GM21825 (cell line): ENCODE measurements around the gene UFSP2.

ENCODE experiments used
- ATAC-seq: cut with Tn5 transposase; IDR thresholded peaks from one replicate; pipeline ENCODE4 v1.9.1; 2021; ENCODE audit warnings: mild to moderate bottlenecking, moderate library complexity; ENCODE audit not compliant: unreplicated experiment

Gene UFSP2

GRCh38 chr4:185426960-185427688 lies 1.4 kb upstream of the UFSP2 start:
- no peak for ATAC-seq

DNA sequence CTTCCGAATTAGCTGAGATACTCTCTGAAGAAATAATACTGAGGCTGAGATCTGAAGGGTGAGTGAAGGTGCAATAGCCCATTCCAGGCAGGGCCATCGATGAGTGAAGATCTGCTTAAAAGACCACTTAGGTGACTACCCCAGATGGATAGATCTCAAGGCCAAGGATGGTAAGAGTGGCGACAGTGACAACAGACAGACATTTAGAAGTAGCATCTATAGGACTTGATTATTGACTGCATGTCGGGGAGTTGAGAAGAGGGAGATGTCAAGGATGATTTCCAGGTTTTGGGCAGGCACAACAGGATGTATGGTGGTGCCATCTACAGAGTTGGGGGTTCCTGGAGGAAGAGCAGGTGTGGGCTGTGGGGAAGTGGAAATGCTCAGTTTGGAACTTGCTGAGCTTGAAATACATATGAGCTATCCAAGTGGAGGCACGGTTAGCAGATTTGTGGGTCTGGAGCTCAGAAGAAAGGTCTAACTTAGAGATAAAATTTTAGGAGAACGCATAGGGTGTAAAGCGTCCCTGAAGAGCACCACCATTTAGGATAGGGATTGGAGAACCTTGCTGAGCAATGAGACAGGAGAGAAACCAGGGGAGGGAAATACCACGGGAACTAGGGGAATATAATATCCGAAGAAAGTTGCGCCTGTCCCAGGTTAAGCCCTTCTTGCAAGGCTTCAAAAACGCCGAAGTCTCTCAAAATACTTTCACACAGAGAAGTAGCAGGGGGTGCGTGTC lies 688 bp downstream of the UFSP2 start:
- peak; percentile 9 for ATAC-seq

- ATAC-seq, result no peak
Observed at GRCh38 chr4:185421366-185422124, 4.2 kb downstream of the UFSP2 start.

GRCh38 chr4:185416955-185417354 lies 8.8 kb downstream of the UFSP2 start:
- ATAC-seq, result no peak

- no peak for ATAC-seq
Observed at GRCh38 chr4:185412412-185412811, 13.4 kb downstream of the UFSP2 start.

DNA sequence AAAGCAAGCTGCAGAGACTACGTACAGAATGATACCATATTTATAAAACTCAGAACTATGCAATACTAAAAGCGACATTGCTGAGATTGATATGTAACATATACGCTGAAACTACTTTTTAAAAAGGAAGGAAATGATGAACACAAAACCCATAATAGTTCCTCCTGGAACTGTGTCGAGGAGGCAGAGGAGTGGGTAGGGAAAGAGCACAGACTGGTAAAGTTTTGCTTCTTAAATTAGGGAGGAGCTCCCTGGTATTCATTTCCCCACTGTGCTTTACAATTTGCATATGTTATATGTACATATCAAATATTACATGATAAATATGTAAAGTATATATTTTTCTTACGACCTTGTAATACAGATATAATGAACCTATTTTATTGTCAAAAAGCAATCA lies 13.9 kb downstream of the UFSP2 start:
- ATAC-seq, result no peak

DNA sequence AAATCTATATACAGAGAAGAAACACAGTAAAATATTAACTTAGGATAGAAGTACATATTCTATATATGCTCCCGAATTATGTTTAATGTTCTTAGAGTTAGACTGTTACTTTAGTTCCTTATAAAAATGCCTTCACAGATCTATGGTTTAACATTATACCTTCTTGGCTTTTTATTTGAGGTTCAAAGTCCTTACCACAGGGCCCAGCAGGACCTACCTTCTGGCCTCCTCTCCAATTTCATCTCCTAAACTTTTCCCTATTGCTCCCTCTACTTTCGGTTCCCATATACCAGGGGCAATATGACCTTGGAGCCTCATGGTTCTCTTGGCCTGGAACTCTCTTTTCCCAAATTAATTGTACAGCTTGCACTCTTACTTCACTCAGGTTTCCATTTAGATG lies 17.3 kb downstream of the UFSP2 start:
- ATAC-seq, result no peak

DNA sequence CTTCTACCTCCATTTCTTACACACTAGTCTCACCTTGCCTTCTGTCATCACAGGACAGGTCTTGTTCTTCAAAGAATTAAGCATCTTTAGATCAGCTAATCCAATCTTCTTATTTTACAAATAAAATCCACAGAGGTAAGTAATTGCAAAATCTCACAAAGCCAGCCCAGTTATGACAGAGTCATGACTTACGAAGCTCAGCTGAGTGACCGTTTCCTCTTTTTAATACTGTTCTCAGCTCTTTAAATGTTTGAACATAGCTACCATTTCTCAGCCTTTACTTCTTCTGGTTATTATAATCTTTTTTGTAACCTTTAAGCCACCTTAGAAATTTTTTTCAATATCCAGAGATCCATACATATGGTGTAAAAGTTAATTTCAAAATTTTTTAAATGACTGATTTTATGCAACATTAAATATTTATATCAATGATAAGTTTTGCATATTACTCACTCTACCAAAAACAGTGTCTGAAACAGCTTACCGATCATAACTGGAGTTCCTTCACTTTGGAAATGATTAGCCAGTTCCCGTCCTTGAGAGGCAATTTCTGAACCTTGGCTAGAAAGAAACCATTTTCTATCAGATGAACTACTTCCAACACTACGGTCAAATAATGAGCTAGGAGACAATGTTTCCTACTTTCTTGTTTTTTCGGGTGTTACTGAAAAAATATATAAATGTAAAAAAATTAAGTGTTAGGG lies 20.3 kb downstream of the UFSP2 start:
- peak; percentile 56 for ATAC-seq

- ATAC-seq, result no peak
Observed at GRCh38 chr4:185404031-185404430, 21.7 kb downstream of the UFSP2 start.

- ATAC-seq, result no peak
Observed at GRCh38 chr4:185399466-185399865, 26.3 kb downstream of the UFSP2 start.

DNA sequence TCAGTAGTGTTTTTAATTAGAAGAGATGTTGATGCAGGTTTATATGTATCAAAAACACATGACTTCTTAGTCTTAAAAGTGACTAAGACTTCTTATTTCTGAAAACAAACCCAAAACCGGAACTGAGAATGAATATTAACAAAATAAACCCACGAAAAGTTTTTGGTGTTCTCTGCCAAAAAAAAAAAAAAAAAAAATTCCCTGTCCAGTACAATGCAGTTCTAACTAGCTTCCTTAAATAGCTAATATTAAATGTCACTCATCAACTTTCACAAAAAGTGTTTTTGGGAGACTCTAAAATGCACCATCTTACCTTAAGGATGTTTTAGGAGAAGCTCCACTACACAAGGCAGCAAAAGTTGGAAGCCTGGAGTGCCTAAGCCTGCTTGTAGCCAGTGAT lies 27.1 kb downstream of the UFSP2 start:
- no peak for ATAC-seq

- ATAC-seq, result no peak
Observed at GRCh38 chr4:185396724-185397385, 28.9 kb downstream of the UFSP2 start, which contains the start of gene ANKRD37. TSS of gene ANKRD37 (plus strand) at chr4:185396841. CDS start at chr4:185396924, 83 bp downstream.

DNA sequence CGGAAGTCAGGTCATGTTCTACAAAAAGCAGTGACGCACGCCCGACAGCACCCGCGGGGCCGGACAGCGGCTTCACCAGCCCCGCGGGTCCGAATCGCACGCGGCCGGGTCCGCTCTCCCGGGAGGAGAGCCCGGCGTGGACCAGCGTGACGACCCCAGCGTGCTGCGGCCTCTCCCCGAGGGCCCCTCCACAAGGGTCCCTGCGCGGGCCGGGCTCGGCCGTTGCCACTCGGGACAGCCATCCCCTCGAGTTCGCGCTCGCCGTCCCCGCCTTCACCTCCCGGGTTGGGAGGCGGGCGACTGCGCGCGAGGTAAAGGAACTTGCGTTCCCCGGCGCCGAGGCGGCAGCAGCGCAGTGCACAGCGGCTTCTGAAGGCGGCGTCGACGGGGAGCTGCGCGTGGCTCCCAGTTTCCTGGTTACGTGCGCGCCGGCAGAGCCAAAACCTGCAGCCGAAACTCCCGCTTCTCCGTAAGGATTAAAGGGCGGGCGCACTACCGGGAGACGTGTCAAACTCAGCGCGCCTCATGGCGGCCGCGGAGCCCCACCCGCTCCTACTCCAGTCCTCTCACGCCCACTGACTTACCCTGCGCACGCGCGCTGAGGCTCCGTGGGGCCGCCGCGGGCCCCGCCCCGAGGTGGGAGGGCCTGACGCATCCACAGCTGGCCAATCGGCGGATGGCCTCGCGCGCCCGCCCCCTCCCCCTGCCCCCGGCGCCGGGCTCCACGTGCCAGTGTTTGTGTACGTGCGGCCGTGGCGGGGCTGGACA lies 29.6 kb downstream of the UFSP2 start:
- peak; percentile 82 for ATAC-seq

GRCh38 chr4:185395238-185395955 lies 30.4 kb downstream of the UFSP2 start, which contains the start of gene LRP2BP:
TSS of gene LRP2BP (minus strand) at chr4:185395924. CDS start at chr4:185378186, 17,738 bp downstream.
- ATAC-seq, result no peak

DNA sequence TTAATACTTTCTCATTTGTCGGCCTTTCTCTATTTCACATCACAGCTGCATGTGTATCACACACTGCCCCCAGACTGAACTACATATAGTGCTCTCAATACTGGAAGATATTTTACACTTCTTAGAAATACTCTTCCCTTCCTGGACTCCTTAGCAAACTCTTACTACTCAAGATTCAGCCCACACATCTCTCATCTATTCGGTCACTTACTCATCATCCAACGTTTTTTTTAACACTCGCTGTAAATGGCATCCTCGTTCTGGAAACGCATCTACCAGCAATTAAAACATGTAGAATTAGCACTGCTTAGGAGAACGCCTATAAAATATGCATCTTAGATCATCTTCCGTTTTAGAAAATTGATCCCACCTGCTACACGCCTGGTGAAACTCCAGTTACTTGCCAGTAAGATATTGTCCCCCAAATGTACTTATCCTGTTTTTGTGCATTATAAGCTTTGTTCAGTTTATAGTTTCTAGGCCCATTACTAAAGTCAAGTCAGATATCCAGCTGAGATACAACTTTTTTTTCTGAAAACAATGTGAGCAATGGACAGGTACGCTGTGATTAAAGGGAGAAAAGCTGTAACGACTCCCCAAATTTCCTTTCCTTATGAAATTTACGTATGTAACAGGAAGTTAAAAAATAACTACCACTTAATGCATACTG lies 31.1 kb downstream of the UFSP2 start:
- ATAC-seq, result no peak

DNA sequence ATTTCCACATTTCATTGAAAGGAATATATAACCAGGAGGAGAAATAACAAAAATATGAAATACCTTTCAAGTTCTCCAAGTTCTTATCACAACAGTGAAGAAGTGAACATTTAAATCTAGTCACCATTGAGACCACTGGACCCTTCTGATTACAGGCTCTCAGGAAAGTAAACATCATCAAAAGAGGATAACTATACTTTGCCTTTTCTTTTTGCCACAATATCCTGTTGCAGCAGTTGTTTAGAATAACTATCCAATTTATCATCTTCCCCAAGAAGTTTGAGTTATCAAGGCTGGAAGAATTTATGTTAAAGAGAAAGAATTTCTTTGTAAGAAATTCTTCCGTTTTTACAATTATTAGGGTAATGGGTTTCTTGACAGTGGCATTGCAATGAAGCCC lies 33.6 kb downstream of the UFSP2 start:
- ATAC-seq, result no peak

DNA sequence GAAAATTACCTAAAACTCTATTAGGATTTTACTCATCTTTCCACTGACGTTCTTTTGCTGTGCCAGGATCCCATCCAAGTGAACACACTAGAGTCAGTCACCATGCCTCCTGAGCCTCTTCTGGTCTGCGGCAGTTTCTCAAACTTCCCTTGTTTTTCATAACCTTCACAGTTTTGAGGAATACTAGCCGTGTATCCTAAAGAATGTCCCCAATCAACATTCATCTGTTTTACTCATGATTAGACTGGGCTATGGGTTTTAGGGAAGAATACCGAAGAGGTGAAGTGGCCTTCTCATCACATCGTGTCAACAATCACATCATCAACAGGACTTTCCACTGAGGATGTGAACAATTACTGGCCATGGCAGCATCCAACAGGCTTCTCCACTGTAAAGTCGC lies 34.8 kb downstream of the UFSP2 start:
- no peak for ATAC-seq

- ATAC-seq, result no peak
Observed at GRCh38 chr4:185387957-185388356, 37.8 kb downstream of the UFSP2 start.
